HG03575 (cell line): ENCODE data around the gene SMPD1.

Experiments
- ATAC-seq: cut with Tn5 transposase; IDR thresholded peaks from one replicate; pipeline ENCODE4 v1.9.1; 2021; ENCODE audit not compliant: unreplicated experiment, insufficient number of reproducible peaks, low FRiP score; ENCODE audit errors: extremely low read depth

SMPD1 gene

DNA sequence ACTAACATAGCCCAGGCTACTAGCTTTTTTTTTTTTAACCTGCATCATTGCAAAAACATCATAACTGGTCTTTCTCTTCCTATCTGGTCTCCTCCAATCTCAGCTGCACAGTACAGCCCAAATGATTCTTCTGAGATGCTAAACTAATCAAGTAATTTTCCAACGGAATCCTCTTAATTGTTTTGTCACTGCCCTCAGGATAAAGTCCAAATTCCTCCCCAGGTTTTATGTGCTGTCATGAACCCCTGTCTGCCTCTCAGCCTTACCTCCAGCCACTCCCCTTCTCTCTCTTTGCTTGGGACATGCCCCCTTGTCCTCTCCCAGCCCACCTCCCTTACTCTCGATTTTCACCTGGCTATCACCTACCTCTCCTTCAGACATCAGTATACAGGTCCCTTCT lies 16.1 kb downstream of the SMPD1 start:
- ATAC-seq: no peak

DNA sequence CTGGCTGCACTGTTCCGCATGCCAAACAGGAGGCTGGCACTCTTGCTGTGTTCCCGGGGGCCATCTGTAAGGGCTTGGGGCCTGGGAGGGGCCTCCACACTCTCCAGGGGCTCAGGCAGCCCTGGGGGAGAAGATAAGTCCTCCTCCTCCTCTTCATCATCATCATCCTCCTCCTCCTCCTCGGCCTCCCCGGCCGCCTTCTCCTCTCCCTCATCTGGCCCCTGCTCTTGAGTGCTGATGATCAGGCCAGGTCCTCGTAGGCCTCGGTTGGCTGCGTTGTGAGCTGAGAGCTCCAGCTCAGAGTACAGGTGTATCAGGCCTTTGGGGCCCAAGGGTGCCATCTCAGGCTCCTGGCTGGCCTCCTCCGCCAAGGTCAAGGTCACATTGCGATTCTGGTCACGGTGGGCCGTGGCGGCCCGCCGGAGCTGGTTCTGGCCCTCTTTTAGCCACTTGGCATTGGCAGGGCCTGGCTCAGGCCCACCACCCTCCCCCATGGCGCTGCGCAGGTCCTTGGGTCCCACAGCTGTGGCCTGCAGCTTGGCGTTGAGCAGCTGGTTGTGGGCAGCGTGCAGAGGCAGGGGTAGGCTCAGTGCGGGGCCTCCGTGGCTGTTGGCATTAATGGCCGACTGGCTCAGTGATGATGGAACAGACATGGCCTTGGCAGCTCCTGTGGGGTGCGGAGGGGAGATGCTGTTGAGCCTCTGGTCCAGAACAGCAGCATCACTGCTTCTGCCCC lies 20.6 kb downstream of the SMPD1 start:
- no peak for ATAC-seq

DNA sequence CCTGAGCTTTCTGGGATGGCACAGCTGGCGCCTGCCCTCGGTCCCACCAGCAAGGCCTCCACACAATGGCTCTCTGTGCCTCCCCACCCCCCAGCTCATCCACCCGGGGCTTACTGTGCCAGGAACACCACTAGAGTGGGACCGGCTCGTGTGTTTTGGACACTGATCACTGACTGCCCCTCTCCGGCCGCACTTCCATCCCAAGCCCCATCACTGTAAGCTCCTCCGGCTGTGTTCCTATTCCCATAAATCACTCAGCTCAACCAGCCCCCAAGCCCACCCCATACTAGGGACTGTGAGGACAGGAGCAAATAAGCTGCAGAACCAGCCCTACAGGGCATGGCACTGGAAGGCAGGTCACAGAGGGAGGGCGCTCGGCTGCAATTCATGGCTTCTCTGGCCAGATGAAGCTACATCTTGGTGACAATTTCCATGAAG lies 21.3 kb downstream of the SMPD1 start:
- no peak for ATAC-seq

GRCh38 chr11:6413791-6414201 lies 23.5 kb downstream of the SMPD1 start:
- ATAC-seq: no peak

DNA sequence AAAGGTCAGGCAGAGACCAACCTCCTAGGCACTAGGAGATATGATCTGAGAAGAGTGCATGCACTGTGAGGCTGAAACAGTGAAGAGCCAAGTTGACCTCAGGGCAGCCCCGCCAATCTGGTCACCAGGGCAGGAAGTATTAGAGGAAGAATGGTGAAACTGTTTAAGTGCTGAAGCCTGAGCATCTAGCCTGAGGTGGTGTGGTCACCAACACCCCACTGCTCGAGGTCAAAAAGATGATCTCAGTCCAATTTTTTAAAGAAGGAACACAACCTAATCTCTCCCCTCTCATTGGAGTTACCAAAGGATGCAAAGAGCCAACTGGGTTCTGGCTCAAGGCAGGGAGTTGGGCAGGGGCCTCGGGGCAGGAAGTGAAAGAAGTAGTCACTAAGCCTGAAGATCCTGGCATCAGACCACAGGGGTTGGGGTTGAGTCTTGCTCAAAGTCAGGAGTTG lies 24.6 kb downstream of the SMPD1 start:
- ATAC-seq: no peak

DNA sequence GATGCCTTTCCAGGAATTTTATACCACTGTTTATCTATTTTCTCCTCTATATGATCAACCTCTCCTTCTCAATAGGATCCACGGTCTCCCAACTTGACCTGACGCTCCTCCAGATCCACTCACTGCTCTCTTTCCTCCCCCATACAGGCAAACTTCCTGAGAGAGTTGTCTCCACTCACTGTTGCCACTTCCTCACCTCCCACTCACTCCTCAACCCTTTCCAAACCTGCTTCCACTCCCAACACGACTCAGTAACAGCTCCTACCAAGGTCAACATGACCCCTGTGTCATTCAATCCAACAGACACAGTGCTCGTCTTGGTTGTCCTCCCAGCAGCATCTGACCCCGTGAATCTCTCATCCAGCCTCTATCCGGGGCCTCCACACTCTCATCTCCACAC lies 25.5 kb downstream of the SMPD1 start:
- ATAC-seq: no peak

DNA sequence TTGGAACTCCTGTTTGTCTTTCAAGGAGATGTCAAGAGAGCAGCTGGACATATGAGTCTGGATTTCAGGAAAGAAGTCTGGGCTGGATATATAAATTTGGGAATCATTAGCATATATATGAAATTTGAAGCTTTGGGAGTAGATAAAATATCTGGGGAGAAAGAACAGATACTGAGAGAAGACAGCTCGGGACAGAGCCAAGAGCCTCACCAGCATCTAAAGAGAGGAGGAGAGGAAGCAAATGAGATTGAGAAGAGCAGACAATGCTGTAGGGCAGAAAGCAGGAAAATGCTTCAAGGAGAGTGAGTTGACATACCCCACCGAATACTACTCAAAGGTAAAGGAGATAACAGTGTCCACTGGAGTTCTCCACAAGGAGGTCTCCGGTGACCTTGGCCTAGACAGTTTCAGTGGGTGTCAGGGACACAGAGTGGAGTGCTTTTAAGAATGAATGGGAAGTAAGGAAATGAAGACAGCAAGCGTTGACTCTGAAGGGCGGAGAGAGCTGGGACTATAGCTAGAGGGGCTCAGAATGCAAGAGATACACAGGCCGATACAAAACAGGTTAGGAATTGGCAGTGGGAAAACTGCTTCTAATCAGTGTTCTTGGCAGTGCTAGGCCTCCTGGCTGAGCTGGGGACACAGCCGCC lies 27.8 kb downstream of the SMPD1 start:
- ATAC-seq: no peak

DNA sequence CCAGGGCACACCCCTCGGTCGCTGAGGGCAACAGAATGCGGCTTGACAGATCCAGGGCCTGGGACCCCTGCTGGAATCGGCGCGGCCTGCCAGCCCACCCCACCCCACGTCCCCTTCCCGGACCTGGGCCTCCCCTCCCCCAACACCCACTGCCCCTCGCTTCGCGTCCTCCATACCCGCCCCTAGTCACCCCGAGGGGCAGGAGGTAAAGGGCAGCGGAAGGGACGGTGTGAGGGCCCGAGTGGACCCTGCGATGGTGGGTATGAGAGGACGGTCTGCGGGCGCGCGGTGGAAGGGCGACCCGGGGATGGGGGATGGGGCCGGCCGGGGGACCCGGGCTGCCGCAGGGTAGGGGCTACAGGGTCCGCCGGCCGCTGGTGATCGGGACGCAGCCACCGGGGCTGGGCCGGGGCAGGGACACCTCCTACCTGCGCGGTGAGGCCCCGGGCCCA lies 28.3 kb downstream of the SMPD1 start:
- ATAC-seq: no peak

DNA sequence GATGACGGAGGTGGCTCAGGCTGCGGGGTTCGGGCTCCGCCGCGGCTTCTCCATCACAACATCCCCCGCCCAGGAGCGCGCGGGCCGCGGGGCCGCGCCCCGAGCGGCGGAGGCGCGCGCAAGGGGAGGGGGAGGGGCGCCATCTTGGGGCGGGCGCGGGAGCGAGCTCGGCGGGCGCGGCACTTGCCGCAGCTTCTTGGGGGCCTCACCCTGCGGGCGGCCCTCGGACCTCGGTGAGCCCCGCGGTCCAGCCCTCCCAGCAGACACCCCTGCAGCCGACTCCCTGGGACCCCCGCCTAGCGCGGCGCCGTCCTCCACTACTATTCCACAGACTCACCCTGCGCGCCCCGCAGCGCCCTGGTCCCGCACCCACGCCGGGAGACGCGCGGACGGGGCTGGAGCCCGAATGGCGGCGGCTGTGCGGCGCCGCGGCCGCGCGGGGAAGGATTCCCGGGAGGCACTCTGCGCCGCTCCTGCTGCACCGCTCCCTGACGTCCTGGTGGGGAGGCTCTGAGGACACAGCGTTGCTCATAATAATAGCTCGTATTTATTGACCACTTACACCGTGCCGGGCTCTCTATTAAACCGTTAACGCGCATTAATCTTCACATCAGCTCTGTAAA lies 28.8 kb downstream of the SMPD1 start, which contains the start of gene APBB1:
Gene APBB1, minus strand, starts transcription at position 86 of the 623 bp plus-strand sequence. CDS start 7,747 bp downstream, outside the sequence.
- no peak for ATAC-seq

- ATAC-seq: no peak
Observed at GRCh38 chr11:6420677-6421076, 30.4 kb downstream of the SMPD1 start.

DNA sequence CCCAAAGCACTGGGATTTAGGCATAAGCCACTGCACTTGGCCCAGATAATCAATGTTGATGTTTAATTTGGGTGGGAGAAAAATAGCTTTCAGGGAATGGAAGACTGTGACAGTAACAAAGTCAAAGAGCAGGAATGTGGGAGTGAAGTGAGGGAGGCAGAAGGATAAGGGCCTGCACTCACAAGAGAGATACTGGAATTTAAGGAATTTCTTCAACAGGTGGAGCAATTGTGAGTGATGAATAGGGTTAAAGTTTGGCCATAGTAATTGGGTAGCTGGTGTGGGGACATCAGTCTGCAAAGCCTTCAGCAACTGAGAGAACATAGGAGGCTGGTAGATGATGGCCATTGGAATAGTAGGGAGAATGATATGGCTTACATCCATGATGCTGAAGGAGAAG lies 37.2 kb downstream of the SMPD1 start:
- no peak for ATAC-seq

DNA sequence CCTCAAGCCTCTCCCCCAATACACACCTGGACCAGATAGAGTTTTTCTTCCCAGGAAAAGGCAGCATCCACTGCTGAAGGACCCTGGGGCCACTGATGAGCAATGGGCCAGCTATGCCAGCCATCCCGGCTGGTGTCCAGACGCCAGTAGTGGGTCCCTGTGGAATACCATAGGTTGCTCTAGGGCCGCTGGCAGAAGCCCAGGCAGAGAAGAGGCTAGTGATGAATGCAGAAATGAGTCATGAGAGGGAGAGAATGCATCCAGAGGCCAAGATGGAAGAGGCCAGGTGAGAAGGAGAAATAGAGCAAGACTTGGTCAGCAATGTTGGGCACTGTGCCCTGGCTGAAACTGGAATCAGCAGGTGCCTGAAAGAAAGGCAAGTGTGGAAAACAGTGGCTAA lies 41.6 kb downstream of the SMPD1 start:
- ATAC-seq: no peak

DNA sequence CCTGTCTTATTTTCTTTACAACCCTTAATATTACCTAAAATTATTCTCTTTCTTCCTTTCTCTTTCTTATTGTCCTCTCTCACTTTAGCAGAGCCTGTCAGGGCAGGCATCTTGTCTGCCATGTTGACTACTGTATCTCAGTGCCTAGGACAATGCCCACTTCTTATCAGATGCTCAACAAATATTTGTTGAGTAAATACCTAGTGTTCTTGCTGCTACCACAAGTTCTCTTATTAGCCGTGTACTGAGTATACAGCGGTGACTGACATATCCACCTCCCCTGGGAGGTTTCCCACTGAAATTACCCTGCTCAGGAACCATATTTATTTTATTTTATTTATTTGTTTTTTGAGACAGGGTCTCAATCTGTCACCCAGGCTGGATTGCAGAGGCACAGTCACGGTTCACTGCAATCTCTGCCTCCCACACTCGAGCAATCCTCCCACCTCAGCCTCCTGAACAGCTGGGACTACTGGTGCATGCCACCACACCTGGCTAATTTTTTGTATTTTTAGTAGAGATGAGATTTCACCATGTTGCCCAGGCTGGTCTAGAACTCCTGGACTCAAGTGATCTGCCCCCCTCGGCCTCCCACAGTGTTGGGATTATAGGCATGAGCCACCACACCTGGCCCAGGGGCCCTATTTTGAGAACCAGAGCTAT lies 43.9 kb downstream of the SMPD1 start:
- ATAC-seq: no peak

GRCh38 chr11:6437423-6437822 lies 47.1 kb downstream of the SMPD1 start:
- ATAC-seq: no peak

DNA sequence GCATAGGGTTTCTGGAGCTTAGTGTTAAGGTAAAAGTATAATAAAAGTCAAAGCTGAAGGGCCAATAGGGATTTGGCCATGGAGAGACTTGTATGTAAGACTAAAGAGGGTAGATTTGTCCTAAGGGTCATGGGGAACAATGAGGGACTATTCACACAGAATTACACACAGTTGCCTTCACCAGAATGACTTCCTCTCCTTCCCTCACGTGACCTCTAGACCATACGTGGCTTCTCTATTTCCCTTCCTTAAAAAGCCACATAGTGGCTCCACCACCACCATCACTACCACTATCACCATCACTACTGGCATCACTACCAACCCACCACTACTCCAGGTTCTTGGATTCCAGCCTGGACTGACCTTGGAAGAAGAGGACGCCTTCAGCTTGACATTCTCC lies 47.7 kb downstream of the SMPD1 start:
- ATAC-seq: no peak

DNA sequence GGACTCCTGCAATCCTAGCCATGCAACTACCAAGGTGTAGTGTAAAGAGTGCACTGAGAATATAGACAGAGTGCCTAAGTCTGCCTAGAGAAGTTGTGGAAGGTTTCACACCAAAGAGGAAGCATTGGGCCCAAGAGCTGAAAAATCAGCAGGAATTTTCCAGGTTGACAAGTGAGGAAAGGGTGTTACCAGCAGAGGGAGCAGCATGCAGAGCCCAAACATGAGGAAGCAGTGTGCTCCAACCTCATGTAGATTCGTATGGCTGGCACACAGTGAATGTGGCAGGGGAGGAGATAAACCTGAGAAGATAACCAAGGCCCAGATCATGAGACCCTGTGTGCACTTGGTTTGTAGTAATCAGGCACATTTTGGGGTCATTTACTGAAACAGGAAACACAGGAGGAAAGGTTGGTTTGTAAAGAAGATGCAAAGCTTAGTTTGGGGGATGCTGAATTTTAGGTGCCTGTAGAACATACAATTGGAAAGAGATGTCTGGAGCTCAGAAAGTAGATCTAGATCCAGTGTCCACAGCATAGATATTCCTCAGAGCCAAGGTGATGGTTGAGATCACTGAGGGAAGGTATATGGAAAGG lies 48.8 kb downstream of the SMPD1 start:
- ATAC-seq: no peak

- no peak for ATAC-seq
Observed at GRCh38 chr11:6440906-6441358, 50.7 kb downstream of the SMPD1 start, which contains the start of gene HPX. TSS of gene HPX (minus strand) at chr11:6440987. CDS start at chr11:6440963, 24 bp downstream.

- ATAC-seq: no peak
Observed at GRCh38 chr11:6442441-6442840, 52.2 kb downstream of the SMPD1 start.
